Activated CD8-positive, alpha-beta memory T cell treated with anti-CD3 and anti-CD28 coated beads for 1 hour (primary cell): ENCODE measurements around the gene UBXN10.

Experiments
- DNase-seq, 2 donors: peaks; one replicate each; pipeline ENCODE4 v3.0.0-alpha.2; 2020; ENCODE audit warnings: low read depth in 1 of 2; ENCODE audit errors: extremely low read depth in 1 of 2

Gene UBXN10

GRCh38 chr1:20185834-20186782, at the start of gene UBXN10, which contains the start of gene PLA2G2C:
Gene UBXN10, plus strand, starts transcription at chr1:20186096. Its CDS starts 4,466 bp downstream, at chr1:20190562.
Gene PLA2G2C, minus strand, starts transcription at chr1:20186518. Its CDS starts 9,155 bp downstream, at chr1:20177363.
- DNase-seq, result no peak

GRCh38 chr1:20136249-20136648, 49.6 kb upstream of the UBXN10 start:
- DNase-seq, result no peak

GRCh38 chr1:20137055-20137454, 48.8 kb upstream of the UBXN10 start:
- no peak for DNase-seq

- DNase-seq, result no peak
Observed at GRCh38 chr1:20137604-20138003, 48.3 kb upstream of the UBXN10 start.

GRCh38 chr1:20138346-20138745, 47.5 kb upstream of the UBXN10 start:
- DNase-seq, result no peak

GRCh38 chr1:20138961-20139550, 46.8 kb upstream of the UBXN10 start, which contains the start of gene PLA2G2F:
Gene PLA2G2F, plus strand, starts transcription at chr1:20139323. Its CDS starts 105 bp downstream, at chr1:20139428.
- DNase-seq, result no peak

- DNase-seq, result no peak
Observed at GRCh38 chr1:20139776-20140612, 45.9 kb upstream of the UBXN10 start.

GRCh38 chr1:20141001-20141400, 44.9 kb upstream of the UBXN10 start:
- no peak for DNase-seq

- no peak for DNase-seq
Observed at GRCh38 chr1:20141466-20141865, 44.4 kb upstream of the UBXN10 start.

- no peak for DNase-seq
Observed at GRCh38 chr1:20142001-20142710, 43.7 kb upstream of the UBXN10 start.

- no peak for DNase-seq
Observed at GRCh38 chr1:20143318-20143717, 42.6 kb upstream of the UBXN10 start.

- no peak for DNase-seq
Observed at GRCh38 chr1:20143734-20144565, 41.9 kb upstream of the UBXN10 start.

GRCh38 chr1:20147846-20148570, 37.9 kb upstream of the UBXN10 start:
- no peak for DNase-seq

- DNase-seq, result no peak
Observed at GRCh38 chr1:20148571-20149500, 37.1 kb upstream of the UBXN10 start.

- DNase-seq, result no peak
Observed at GRCh38 chr1:20149601-20150325, 36.1 kb upstream of the UBXN10 start.

GRCh38 chr1:20150326-20150705, 35.6 kb upstream of the UBXN10 start:
- no peak for DNase-seq

- no peak for DNase-seq
Observed at GRCh38 chr1:20150969-20151368, 34.9 kb upstream of the UBXN10 start.
